ENCODE results near the gene SIGLEC12.

- TF ChIP-seq CTCF (IDR thresholded peaks at IDR 0.05; ENCODE audit: borderline replicate concordance, extremely low read depth, low read length, poor library complexity, severe bottlenecking): no peak
- peak; percentile 50 for TF ChIP-seq EZH2 (IDR thresholded peaks at IDR 0.05; ENCODE audit: borderline replicate concordance, low read depth, low read length, severe bottlenecking)
Observed at GRCh38 chr19:51448411-51449016, 53.1 kb downstream of the SIGLEC12 start.
